WERI-Rb-1 (cell line): Measurements from ENCODE around the gene SEC24D.

ENCODE experiments used
- DNase-seq: peaks from one replicate; pipeline ENCODE4 v3.0.0-alpha.2; 2020
- H3K27ac ChIP-seq: fragments of 250-450 bp; sonication (Bioruptor Pico); 2 replicates; pipeline ENCODE4 v1.5.1; 2020; ENCODE audit warnings: mild to moderate bottlenecking, moderate library complexity
- H3K27me3 ChIP-seq: fragments of 250-450 bp; sonication (Bioruptor Pico); 2 replicates; pipeline ENCODE4 v1.5.1; 2021; ENCODE audit warnings: mild to moderate bottlenecking, low read depth, moderate library complexity; ENCODE audit not compliant: insufficient read depth, severe bottlenecking
- H3K36me3 ChIP-seq: fragments of 250-450 bp; sonication (Bioruptor Pico); 2 replicates; pipeline ENCODE4 v1.5.1; 2020; ENCODE audit warnings: mild to moderate bottlenecking, moderate library complexity
- H3K4me3 ChIP-seq: 2 replicates; pipeline ENCODE4 v1.5.1; 2011; ENCODE audit warnings: low read depth, mild to moderate bottlenecking, control low read depth, low read length
- H3K9me3 ChIP-seq: fragments of 250-450 bp; sonication (Bioruptor Pico); 2 replicates; pipeline ENCODE4 v1.5.1; 2021; ENCODE audit warnings: mild to moderate bottlenecking, moderate library complexity; ENCODE audit not compliant: severe bottlenecking
- CTCF ChIP-seq: IDR thresholded peaks from 2 replicates; pipeline ENCODE4 v1.5.1; 2011; ENCODE audit warnings: low read depth, mild to moderate bottlenecking, control low read depth, inconsistent platforms, low read length

The SEC24D gene

GRCh38 chr4:118742050-118742449 lies 93.9 kb downstream of the SEC24D start:
- peaks cover 2% of the 10 kb centered on the region for H3K36me3 ChIP-seq
- no peaks in the 10 kb centered on the region for H3K9me3 ChIP-seq
- no peak overlapping the region for H3K4me3 ChIP-seq
- H3K27me3 ChIP-seq = no peaks in the 10 kb centered on the region
- no peak for TF ChIP-seq CTCF
- no peak overlapping the region for H3K27ac ChIP-seq
- DNase-seq = no peak

GRCh38 chr4:118741301-118741855 lies 94.5 kb downstream of the SEC24D start:
- no peaks in the 10 kb centered on the region for H3K9me3 ChIP-seq
- H3K36me3 ChIP-seq = peaks cover 2% of the 10 kb centered on the region
- no peaks in the 10 kb centered on the region for H3K27me3 ChIP-seq
- no peak for DNase-seq
- H3K4me3 ChIP-seq = no peak overlapping the region
- TF ChIP-seq CTCF = no peak
- no peak overlapping the region for H3K27ac ChIP-seq

DNA sequence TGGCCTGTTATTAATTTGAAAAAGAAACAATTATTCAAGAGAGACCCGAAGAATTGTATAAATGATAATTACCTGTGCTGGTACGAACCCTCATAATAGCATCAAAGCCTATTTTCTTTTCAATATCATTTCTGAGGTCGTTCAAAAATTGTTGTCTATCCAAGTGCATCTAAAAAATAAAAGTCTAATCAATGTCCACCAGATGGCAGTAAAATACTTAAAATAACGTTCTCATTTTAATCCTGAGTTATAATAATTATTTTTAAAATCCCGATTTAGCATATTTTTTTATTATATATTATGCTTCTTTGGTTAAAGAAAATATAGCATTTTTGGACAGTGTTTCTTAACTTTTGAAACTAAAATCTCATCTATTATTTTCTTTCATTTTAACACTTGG lies 95.1 kb downstream of the SEC24D start:
- Histone ChIP-seq H3K27ac (no peak overlapping the region), H3K36me3 (peaks cover 2% of the 10 kb centered on the region), H3K27me3 (no peaks in the 10 kb centered on the region), H3K4me3 (no peak overlapping the region), H3K9me3 (no peaks in the 10 kb centered on the region)
- TF ChIP-seq CTCF = no peak
- DNase-seq = no peak

GRCh38 chr4:118739022-118739713 lies 96.8 kb downstream of the SEC24D start:
- H3K4me3 ChIP-seq = no peak overlapping the region
- no peak for DNase-seq
- no peaks in the 10 kb centered on the region for H3K27me3 ChIP-seq
- H3K36me3 ChIP-seq = peaks cover 2% of the 10 kb centered on the region
- H3K27ac ChIP-seq = no peak overlapping the region
- TF ChIP-seq CTCF = no peak
- no peaks in the 10 kb centered on the region for H3K9me3 ChIP-seq

- no peaks in the 10 kb centered on the region for H3K27me3 ChIP-seq
- no peaks in the 10 kb centered on the region; the same call in none of the 2 replicates for H3K36me3 ChIP-seq
- no peak for DNase-seq
- H3K9me3 ChIP-seq = no peaks in the 10 kb centered on the region
- TF ChIP-seq CTCF = no peak
- H3K4me3 ChIP-seq = no peak overlapping the region
- no peak overlapping the region for H3K27ac ChIP-seq
Observed at GRCh38 chr4:118738090-118738489, 97.8 kb downstream of the SEC24D start.

- DNase-seq = no peak
- no peak for TF ChIP-seq CTCF
- H3K9me3 ChIP-seq = no peaks in the 10 kb centered on the region
- H3K4me3 ChIP-seq = no peak overlapping the region
- H3K36me3 ChIP-seq = no peaks in the 10 kb centered on the region; the same call in none of the 2 replicates
- H3K27ac ChIP-seq = no peak overlapping the region
- H3K27me3 ChIP-seq = no peaks in the 10 kb centered on the region
Observed at GRCh38 chr4:118736900-118737299, 99.0 kb downstream of the SEC24D start.
